ENCODE results near the gene EHD1.

- TF ChIP-seq CTCF (IDR thresholded peaks at IDR 0.05) (no peak), POLR2A (IDR thresholded peaks at IDR 0.05) (no peak), EP300 (IDR thresholded peaks at IDR 0.05) (no peak)
These were observed 2.0 kb upstream of the EHD1 start for GRCh38 chr11:64880240-64881001.

Data from ovary (tissue), 3 donors.